IMR-90 (cell line): ENCODE measurements around the gene MT1A. TPM values are rescaled to one million over a fixed set of nuclear protein-coding genes. Genes with fewer than 3 reads are reported as not detected.

ENCODE experiments used
- ATAC-seq: fragments of 200-7000 bp; cut with Tn5 transposase; 2 replicates; pipeline ENCODE4 v1.9.1; 2020; ENCODE audit warnings: low read depth, mild to moderate bottlenecking, moderate library complexity
- BruUV-seq: library from RNA; stranded (reverse); fragments of 400-500 nt; replicated peaks from 2 replicates; lab custom pipeline; 2021; lab: Mats Ljungman, UMichigan
- CTCF ChIA-PET: fragments of 300-600 bp; formaldehyde crosslinking; extraction: SDS; loops from one replicate; lab custom pipeline; 2021; ENCODE audit warnings: antibody characterized with exemption; lab: Yijun Ruan, JAX
- POLR2A ChIA-PET: fragments of 300-600 bp; sonication (Branson Sonifier 250); formaldehyde crosslinking; loops from one replicate; lab custom pipeline; 2022; ENCODE audit warnings: antibody characterized with exemption; ENCODE audit not compliant: unreplicated experiment; lab: Charles Lee
- DNase-seq: peaks from one replicate; pipeline ENCODE4 v3.0.0; 2013
- H2AFZ ChIP-seq: replicated peaks from 2 replicates; pipeline ENCODE3; 2013; ENCODE audit warnings: low read length, mild to moderate bottlenecking; ENCODE audit not compliant: poor library complexity
- H2AK5ac ChIP-seq: 2 replicates; pipeline ENCODE4 v1.6.1; 2013; ENCODE audit warnings: low read depth, low read length, inconsistent platforms
- H2AK9ac ChIP-seq: replicated peaks from 2 replicates; pipeline ENCODE3; 2013; ENCODE audit warnings: mild to moderate bottlenecking, low read depth, low read length, moderate library complexity; ENCODE audit not compliant: poor library complexity
- H2BK120ac ChIP-seq: 2 replicates; pipeline ENCODE4 v1.6.1; 2013; ENCODE audit warnings: low read depth, low read length, inconsistent platforms
- H2BK15ac ChIP-seq: 3 replicates; pipeline ENCODE4 v1.6.1; 2013; ENCODE audit warnings: low read depth, low read length, inconsistent platforms
- H2BK20ac ChIP-seq: 2 replicates; pipeline ENCODE4 v1.6.1; 2013; ENCODE audit warnings: low read depth, mild to moderate bottlenecking, inconsistent platforms, low read length, moderate library complexity
- H2BK5ac ChIP-seq: 2 replicates; pipeline ENCODE4 v1.6.1; 2013; ENCODE audit warnings: mild to moderate bottlenecking, low read depth, low read length, inconsistent platforms; ENCODE audit not compliant: poor library complexity, severe bottlenecking
- H3K14ac ChIP-seq: replicated peaks from 2 replicates; pipeline ENCODE4 v1.6.1; 2013; ENCODE audit warnings: low read depth, low read length, inconsistent platforms
- H3K18ac ChIP-seq: 2 replicates; pipeline ENCODE4 v1.6.1; 2013; ENCODE audit warnings: low read depth, low read length, control low read depth
- H3K23ac ChIP-seq: 2 replicates; pipeline ENCODE4 v1.6.1; 2013; ENCODE audit warnings: low read depth, low read length, inconsistent platforms
- H3K27ac ChIP-seq: 2 replicates; pipeline ENCODE4 v1.5.1; 2013; ENCODE audit warnings: mild to moderate bottlenecking, control low read depth, low read length; ENCODE audit not compliant: insufficient read depth
- H3K27me3 ChIP-seq: 2 replicates; pipeline ENCODE4 v1.6.1; 2013; ENCODE audit warnings: low read length; ENCODE audit not compliant: control insufficient read depth, insufficient read depth
- H3K36me3 ChIP-seq: 2 replicates; pipeline ENCODE4 v1.6.1; 2013; ENCODE audit warnings: low read length, mixed read lengths; ENCODE audit not compliant: control insufficient read depth, insufficient read depth
- H3K4ac ChIP-seq: 2 replicates; pipeline ENCODE4 v1.6.1; 2013; ENCODE audit warnings: low read depth, low read length, inconsistent platforms
- H3K4me1 ChIP-seq: 2 replicates; pipeline ENCODE4 v1.6.1; 2013; ENCODE audit warnings: low read length, mixed read lengths; ENCODE audit not compliant: control insufficient read depth, insufficient read depth
- H3K4me2 ChIP-seq: 2 replicates; pipeline ENCODE4 v1.6.1; 2013; ENCODE audit warnings: low read depth, mild to moderate bottlenecking, control low read depth, low read length, moderate library complexity
- H3K4me3 ChIP-seq: 2 replicates; pipeline ENCODE4 v1.5.1; 2013; ENCODE audit warnings: low read depth, mild to moderate bottlenecking, control low read depth, low read length, moderate library complexity; ENCODE audit not compliant: insufficient read depth
- H3K56ac ChIP-seq: 2 replicates; pipeline ENCODE4 v1.6.1; 2013; ENCODE audit warnings: low read length, inconsistent platforms; ENCODE audit not compliant: insufficient read depth; ENCODE audit errors: extremely low read depth
- H3K79me1 ChIP-seq, 2 experiments: 2 replicates each; pipeline ENCODE4 v1.6.1; 2013; ENCODE audit warnings: low read length in 2 of 2, inconsistent platforms in 1 of 2, low read depth in 1 of 2
- H3K9ac ChIP-seq: 2 replicates; pipeline ENCODE4 v1.6.1; 2013; ENCODE audit warnings: low read depth, low read length, control low read depth
- H3K9me1 ChIP-seq: 2 replicates; pipeline ENCODE4 v1.6.1; 2013; ENCODE audit warnings: low read length, inconsistent platforms; ENCODE audit not compliant: insufficient read depth
- H3K9me3 ChIP-seq: 2 replicates; pipeline ENCODE4 v1.6.1; 2013; ENCODE audit warnings: low read length; ENCODE audit not compliant: control insufficient read depth, insufficient read depth
- H4K20me1 ChIP-seq: 2 replicates; pipeline ENCODE4 v1.6.1; 2013; ENCODE audit warnings: low read length, inconsistent platforms; ENCODE audit not compliant: insufficient read depth
- H4K5ac ChIP-seq: 2 replicates; pipeline ENCODE4 v1.6.1; 2013; ENCODE audit warnings: mild to moderate bottlenecking, low read depth, low read length, control low read depth
- H4K8ac ChIP-seq, 2 experiments: 2 replicates each; pipeline ENCODE4 v1.6.1; 2013; ENCODE audit warnings: low read depth in 2 of 2, low read length in 2 of 2, control low read depth in 1 of 2, inconsistent platforms in 1 of 2
- H4K91ac ChIP-seq: 2 replicates; pipeline ENCODE4 v1.6.1; 2013; ENCODE audit warnings: low read depth, low read length, inconsistent platforms; ENCODE audit not compliant: insufficient read depth
- BHLHE40 ChIP-seq: fragments of 150-350 bp; IDR thresholded peaks from 2 replicates; pipeline ENCODE4 v1.6.1; 2016; ENCODE audit warnings: mild to moderate bottlenecking, low read depth, low read length
- CEBPB ChIP-seq: IDR thresholded peaks from 2 replicates; pipeline ENCODE4 v1.6.1; 2012; ENCODE audit warnings: low read depth, low read length, improper control_type of control experiment
- MAFK ChIP-seq: IDR thresholded peaks from 2 replicates; pipeline ENCODE4 v1.6.1; 2012; ENCODE audit warnings: low read depth, low read length, improper control_type of control experiment
- MAZ ChIP-seq: IDR thresholded peaks from 2 replicates; pipeline ENCODE4 v1.6.1; 2012; ENCODE audit warnings: low read depth, mild to moderate bottlenecking, low read length, improper control_type of control experiment, moderate library complexity, borderline replicate concordance
- MXI1 ChIP-seq: IDR thresholded peaks from 2 replicates; pipeline ENCODE4 v1.6.1; 2012; ENCODE audit warnings: low read depth, mild to moderate bottlenecking, low read length, moderate library complexity, borderline replicate concordance
- NFE2L2 ChIP-seq: fragments of 150-350 bp; IDR thresholded peaks from 2 replicates; pipeline ENCODE4 v1.6.1; 2016; ENCODE audit warnings: low read depth, mild to moderate bottlenecking, low read length
- POLR2A ChIP-seq: IDR thresholded peaks from 2 replicates; pipeline ENCODE4 v1.6.1; 2012; ENCODE audit warnings: mild to moderate bottlenecking, low read depth, low read length
- RAD21 ChIP-seq: IDR thresholded peaks from 2 replicates; pipeline ENCODE4 v1.6.1; 2012; ENCODE audit warnings: low read length, improper control_type of control experiment
- RCOR1 ChIP-seq: IDR thresholded peaks from 2 replicates; pipeline ENCODE4 v1.6.1; 2012; ENCODE audit warnings: mild to moderate bottlenecking, low read length, improper control_type of control experiment; ENCODE audit not compliant: insufficient replicate concordance
- RFX5 ChIP-seq: IDR thresholded peaks from 2 replicates; pipeline ENCODE4 v1.8.0; 2012; ENCODE audit warnings: low read depth, mild to moderate bottlenecking, low read length, moderate library complexity
- SMC3 ChIP-seq: fragments of 150-350 bp; IDR thresholded peaks from 2 replicates; pipeline ENCODE4 v1.6.1; 2016; ENCODE audit warnings: low read depth, mild to moderate bottlenecking, antibody characterized with exemption, low read length, moderate library complexity
- WGBS, 2 experiments: methylation state at CpG; one replicate each; pipeline versions ENCODE4 v1.1.5 to v1.1.7; 2013; ENCODE audit warnings: missing lambda C conversion rate in 2 of 2; ENCODE audit not compliant: insufficient read length in 1 of 2; ENCODE audit errors: extremely low coverage in 2 of 2; 5-methylcytosine and 5-hydroxymethylcytosine counted together
- dilution Hi-C: fragments of 300-500 bp; cut with HindIII; formaldehyde crosslinking; loops from one replicate; pipeline ENCODE4 v1.14.3; 2018; ENCODE audit warnings: low sequenced_read_pairs; ENCODE audit not compliant: unreplicated experiment
- in situ Hi-C: fragments of 300-500 bp; cut with MboI; formaldehyde crosslinking; loops from 3 replicates; pipeline ENCODE4 v1.14.3; 2019; ENCODE audit warnings: low sequenced_read_pairs, inconsistent platforms, mixed read lengths
- intact Hi-C: fragments of 100-400 bp; cut with micrococcal nuclease; formaldehyde crosslinking; loops from 2 replicates; pipeline ENCODE4 v1.10.0; 2022
- polyA plus RNA-seq, 3 experiments: library from polyadenylated mRNA; depleted of rRNA; stranded (reverse); fragments of >200 nt; gene quantifications; 2 replicates each; pipeline ENCODE4 v1.2.3, GENCODE V29; 2012; ENCODE audit warnings: low replicate concordance in 1 of 3
- total RNA-seq: library from RNA; depleted of rRNA; stranded (reverse); fragments of >200 nt; gene quantifications from 2 replicates; pipeline ENCODE4 v1.2.3, GENCODE V29; 2012
- TF ChIP-seq, protein P1 (sequence below): fragments of 150-350 bp; IDR thresholded peaks from 2 replicates; pipeline ENCODE4 v1.6.1; 2017; ENCODE audit warnings: mild to moderate bottlenecking, antibody characterized with exemption, low read length, low read depth
- TF ChIP-seq, protein P2 (sequence below): conservative IDR thresholded peaks from 2 replicates; pipeline ENCODE4 v1.5.1; 2012; ENCODE audit warnings: mild to moderate bottlenecking, low read depth, low read length, improper control_type of control experiment

Gene MT1A
- total and polyA plus RNA-seq, 2 of the 4 experiments (the other 2 are of a cell fraction), result 1.6 TPM; not detected in 1

DNA sequence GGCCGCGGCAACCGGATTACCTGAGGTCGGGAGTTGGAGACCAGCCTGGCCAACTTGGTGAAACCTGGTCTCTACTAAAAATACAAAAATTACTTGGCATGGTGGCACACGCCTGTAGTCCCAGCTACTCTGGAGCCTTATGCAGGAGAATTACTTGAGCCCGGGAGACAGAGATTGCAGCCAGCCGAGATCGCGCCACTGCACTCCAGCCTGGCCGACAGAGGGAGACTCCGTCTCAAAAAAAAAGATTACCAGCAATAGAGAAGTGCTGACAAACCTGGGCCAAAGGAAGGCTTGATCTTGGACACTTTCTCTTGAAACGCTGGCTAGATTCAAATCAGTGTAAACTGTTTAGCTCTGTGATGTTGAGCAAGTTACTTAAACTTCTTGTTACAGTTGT is 35.5 kb downstream of the MT1A start:
- H3K14ac ChIP-seq, result no peak overlapping the region
- in situ Hi-C loops (no loop called here), dilution Hi-C loops (no loop called here), intact Hi-C loops (no loop called here)
- H3K36me3 ChIP-seq, result no peaks in the 10 kb centered on the region
- no peak overlapping the region for H2BK15ac ChIP-seq
- H3K79me1 ChIP-seq, result no peaks in the 10 kb centered on the region
- H3K23ac ChIP-seq, result no peak overlapping the region
- H2AFZ ChIP-seq, result no peak overlapping the region
- peak; percentile 20 for DNase-seq
- H3K4me3 ChIP-seq, result no peak overlapping the region
- no TSS peak for BruUV-seq
- no peak overlapping the region for H4K8ac ChIP-seq
- no peak overlapping the region for H3K9ac ChIP-seq
- H3K18ac ChIP-seq, result no peak overlapping the region
- H3K27me3 ChIP-seq, result peaks cover 40% of the 10 kb centered on the region
- H3K4me1 ChIP-seq, result peaks cover 13% of the 10 kb centered on the region
- no peak overlapping the region for H4K91ac ChIP-seq
- TF ChIP-seq SMC3 (peak; percentile 31; the same call in 1 of the 2 replicates), MAFK (no peak), MAZ (no peak), BHLHE40 (no peak), RFX5 (no peak), MXI1 (no peak), POLR2A (no peak), CEBPB (no peak), NFE2L2 (no peak), RCOR1 (no peak), RAD21 (peak; percentile 46)
- TF ChIP-seq, protein P1, sequence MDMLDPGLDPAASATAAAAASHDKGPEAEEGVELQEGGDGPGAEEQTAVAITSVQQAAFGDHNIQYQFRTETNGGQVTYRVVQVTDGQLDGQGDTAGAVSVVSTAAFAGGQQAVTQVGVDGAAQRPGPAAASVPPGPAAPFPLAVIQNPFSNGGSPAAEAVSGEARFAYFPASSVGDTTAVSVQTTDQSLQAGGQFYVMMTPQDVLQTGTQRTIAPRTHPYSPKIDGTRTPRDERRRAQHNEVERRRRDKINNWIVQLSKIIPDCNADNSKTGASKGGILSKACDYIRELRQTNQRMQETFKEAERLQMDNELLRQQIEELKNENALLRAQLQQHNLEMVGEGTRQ, result no peak
- TF ChIP-seq, protein P2, sequence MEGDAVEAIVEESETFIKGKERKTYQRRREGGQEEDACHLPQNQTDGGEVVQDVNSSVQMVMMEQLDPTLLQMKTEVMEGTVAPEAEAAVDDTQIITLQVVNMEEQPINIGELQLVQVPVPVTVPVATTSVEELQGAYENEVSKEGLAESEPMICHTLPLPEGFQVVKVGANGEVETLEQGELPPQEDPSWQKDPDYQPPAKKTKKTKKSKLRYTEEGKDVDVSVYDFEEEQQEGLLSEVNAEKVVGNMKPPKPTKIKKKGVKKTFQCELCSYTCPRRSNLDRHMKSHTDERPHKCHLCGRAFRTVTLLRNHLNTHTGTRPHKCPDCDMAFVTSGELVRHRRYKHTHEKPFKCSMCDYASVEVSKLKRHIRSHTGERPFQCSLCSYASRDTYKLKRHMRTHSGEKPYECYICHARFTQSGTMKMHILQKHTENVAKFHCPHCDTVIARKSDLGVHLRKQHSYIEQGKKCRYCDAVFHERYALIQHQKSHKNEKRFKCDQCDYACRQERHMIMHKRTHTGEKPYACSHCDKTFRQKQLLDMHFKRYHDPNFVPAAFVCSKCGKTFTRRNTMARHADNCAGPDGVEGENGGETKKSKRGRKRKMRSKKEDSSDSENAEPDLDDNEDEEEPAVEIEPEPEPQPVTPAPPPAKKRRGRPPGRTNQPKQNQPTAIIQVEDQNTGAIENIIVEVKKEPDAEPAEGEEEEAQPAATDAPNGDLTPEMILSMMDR, result peak; percentile 45
- WGBS, 2 experiments, result 20% methylated on average over 1 of the region's 12 CpGs; no CpG with 5 or more reads in 1 of the 2 experiments
- H2BK120ac ChIP-seq, result no peak overlapping the region
- H2BK20ac ChIP-seq, result no peak overlapping the region
- H3K27ac ChIP-seq, result no peak overlapping the region
- no peak overlapping the region for H3K56ac ChIP-seq
- H2AK9ac ChIP-seq, result no peak overlapping the region
- no peak overlapping the region for H4K5ac ChIP-seq
- H3K4me2 ChIP-seq, result no peak overlapping the region
- H3K4ac ChIP-seq, result no peak overlapping the region
- POLR2A ChIA-PET, result no interaction called here
- ATAC-seq, result no peak
- H3K9me1 ChIP-seq, result peaks cover 5% of the 10 kb centered on the region
- no peak overlapping the region for H2BK5ac ChIP-seq
- peaks cover 4% of the 10 kb centered on the region; the same call in 1 of the 2 replicates for H4K20me1 ChIP-seq
- CTCF ChIA-PET, result interaction anchor here (0.7 to 2.7 kb wide), 5 partner anchors 9 to 56 kb away, joined by 3 to 10 read pairs (median 5); partner anchors contain the start of gene MT1X
- no peak overlapping the region for H2AK5ac ChIP-seq
- no peaks in the 10 kb centered on the region for H3K9me3 ChIP-seq
